VCaP (cell line): Measurements from ENCODE around the gene MTERF4.

Source experiments
- H3K27ac ChIP-seq: fragments of 450-650 bp; 2 replicates; pipeline ENCODE4 v1.5.1; 2017
- CTCF ChIP-seq: fragments of 450-650 bp; conservative IDR thresholded peaks from 2 replicates; pipeline ENCODE4 v1.5.1; 2017; ENCODE audit warnings: mild to moderate bottlenecking, moderate library complexity

MTERF4 gene

GRCh38 chr2:241099246-241099645, 2.8 kb downstream of the MTERF4 start:
- no peak for TF ChIP-seq CTCF
- peak overlapping the region; percentile 99; the same call in 1 of the 2 replicates for H3K27ac ChIP-seq

GRCh38 chr2:241096979-241097378, 5.1 kb downstream of the MTERF4 start:
- no peak for TF ChIP-seq CTCF
- peak overlapping the region; percentile 99 for H3K27ac ChIP-seq

- no peak for TF ChIP-seq CTCF
- H3K27ac ChIP-seq = peak overlapping the region; percentile 99
Observed at GRCh38 chr2:241095594-241096290, 6.3 kb downstream of the MTERF4 start.

GRCh38 chr2:241094924-241095420, 7.1 kb downstream of the MTERF4 start:
- TF ChIP-seq CTCF = no peak
- H3K27ac ChIP-seq = peak overlapping the region; percentile 99

GRCh38 chr2:241094172-241094571, 7.9 kb downstream of the MTERF4 start:
- peak overlapping the region; percentile 99 for H3K27ac ChIP-seq

GRCh38 chr2:241093133-241093781, 8.8 kb downstream of the MTERF4 start:
- H3K27ac ChIP-seq = peak overlapping the region; percentile 99

More at GRCh38 chr2:241094172-241094571, 7.9 kb downstream of the MTERF4 start:
- no peak for TF ChIP-seq CTCF

- no peak for TF ChIP-seq CTCF
- peak overlapping the region; percentile 99 for H3K27ac ChIP-seq
Observed at GRCh38 chr2:241092677-241093076, 9.4 kb downstream of the MTERF4 start.
